Measurements from ENCODE around the gene C22orf42. TPM values are rescaled to one million over a fixed set of nuclear protein-coding genes. Genes with fewer than 3 reads are reported as not detected.

C22orf42 gene
- total RNA-seq, 1 donor from 2014 or later = 13.2 TPM

GRCh38 chr22:32103658-32104315, 55.3 kb downstream of the C22orf42 start:
- Mint-ChIP-seq H3K9me3 (ENCODE audit: low read depth) (no peaks in the 10 kb centered on the region), H3K27ac (no peak overlapping the region), H3K4me1 (ENCODE audit: low read depth) (no peaks in the 10 kb centered on the region), H3K27me3 (peaks cover 27% of the 10 kb centered on the region), H3K4me3 (ENCODE audit: low read depth) (no peak overlapping the region), H3K36me3 (ENCODE audit: insufficient read depth) (no peaks in the 10 kb centered on the region)
- TF ChIP-seq, protein P1, sequence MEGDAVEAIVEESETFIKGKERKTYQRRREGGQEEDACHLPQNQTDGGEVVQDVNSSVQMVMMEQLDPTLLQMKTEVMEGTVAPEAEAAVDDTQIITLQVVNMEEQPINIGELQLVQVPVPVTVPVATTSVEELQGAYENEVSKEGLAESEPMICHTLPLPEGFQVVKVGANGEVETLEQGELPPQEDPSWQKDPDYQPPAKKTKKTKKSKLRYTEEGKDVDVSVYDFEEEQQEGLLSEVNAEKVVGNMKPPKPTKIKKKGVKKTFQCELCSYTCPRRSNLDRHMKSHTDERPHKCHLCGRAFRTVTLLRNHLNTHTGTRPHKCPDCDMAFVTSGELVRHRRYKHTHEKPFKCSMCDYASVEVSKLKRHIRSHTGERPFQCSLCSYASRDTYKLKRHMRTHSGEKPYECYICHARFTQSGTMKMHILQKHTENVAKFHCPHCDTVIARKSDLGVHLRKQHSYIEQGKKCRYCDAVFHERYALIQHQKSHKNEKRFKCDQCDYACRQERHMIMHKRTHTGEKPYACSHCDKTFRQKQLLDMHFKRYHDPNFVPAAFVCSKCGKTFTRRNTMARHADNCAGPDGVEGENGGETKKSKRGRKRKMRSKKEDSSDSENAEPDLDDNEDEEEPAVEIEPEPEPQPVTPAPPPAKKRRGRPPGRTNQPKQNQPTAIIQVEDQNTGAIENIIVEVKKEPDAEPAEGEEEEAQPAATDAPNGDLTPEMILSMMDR (IDR thresholded peaks at IDR 0.05; ENCODE audit: unreplicated experiment) = peak; percentile 58
- no peak for DNase-seq (ENCODE audit: low spot score, unreplicated experiment)

- H3K9me3 Mint-ChIP-seq (ENCODE audit: low read depth) = no peaks in the 10 kb centered on the region
- H3K27me3 Mint-ChIP-seq = peaks cover 31% of the 10 kb centered on the region
- no peak overlapping the region for H3K27ac Mint-ChIP-seq
- no peaks in the 10 kb centered on the region for H3K4me1 Mint-ChIP-seq (ENCODE audit: low read depth)
- TF ChIP-seq, protein P1 (IDR thresholded peaks at IDR 0.05; ENCODE audit: unreplicated experiment) = no peak
- H3K4me3 Mint-ChIP-seq (ENCODE audit: low read depth) = no peak overlapping the region
- no peak for DNase-seq (ENCODE audit: low spot score, unreplicated experiment)
- no peaks in the 10 kb centered on the region for H3K36me3 Mint-ChIP-seq (ENCODE audit: insufficient read depth)
These were observed 58.4 kb downstream of the C22orf42 start for GRCh38 chr22:32100711-32101110.

Other genes starting within 250 kb of the C22orf42 start
- gene YWHAH, start 214.8 kb downstream of the C22orf42 start, total RNA-seq = 105 and 111 TPM in 2 replicates
- not detected in 2 replicates for gene SLC5A1, start 116.0 kb downstream of the C22orf42 start, total RNA-seq
- 1.0 TPM in 2 replicates for gene RFPL2, start 45.8 kb upstream of the C22orf42 start, total RNA-seq
- not detected in 2 replicates for gene SLC5A4, start 96.0 kb upstream of the C22orf42 start, total RNA-seq
- not detected in 2 replicates for gene RFPL3, start 198.6 kb upstream of the C22orf42 start, total RNA-seq

Data from progenitor cell of endocrine pancreas (in vitro differentiated cells).